Frontal cortex (tissue), 4 donors: ENCODE data around the gene ZDHHC14. TPM values are rescaled to one million over a fixed set of nuclear protein-coding genes. Genes with fewer than 3 reads are reported as not detected.
"Not testable (repeated sequence)": the region's sequence is repeated elsewhere in the genome, so short reads cannot be mapped to it uniquely, and the experiment has no call there.

Source experiments
- DNase-seq, 2 donors: peaks; one replicate each; pipeline ENCODE4 v3.0.0; 2012; ENCODE audit warnings: low spot score in 2 of 2
- FAIRE-seq: peaks from 2 replicates; lab custom pipeline; 2012; peaks lifted over from hg19 to GRCh38; lab: Jason Lieb, UNC
- total RNA-seq: library from RNA; depleted of rRNA; stranded (reverse); fragments of >200 nt; gene quantifications from one replicate; pipeline ENCODE4 v1.2.3, GENCODE V29; 2014
- donor health status: control.
- donor health status: control.
- donor health status: control.

Gene ZDHHC14
- total RNA-seq: 9.0 TPM

- DNase-seq: peak; percentile 84 to 87
- no peak for FAIRE-seq
These were observed at the start of gene ZDHHC14 for GRCh38 chr6:157380779-157381561. Gene ZDHHC14 (plus strand): TSS chr6:157381190.

GRCh38 chr6:157332813-157333212 lies 48.2 kb upstream of the ZDHHC14 start:
- DNase-seq (no peak), FAIRE-seq (no peak)

- no peak for DNase-seq
- FAIRE-seq: no peak
These were observed 47.5 kb upstream of the ZDHHC14 start for GRCh38 chr6:157333537-157333936.

GRCh38 chr6:157333956-157334355 lies 47.0 kb upstream of the ZDHHC14 start:
- FAIRE-seq (no peak), DNase-seq (no peak)

GRCh38 chr6:157335829-157336228 lies 45.2 kb upstream of the ZDHHC14 start:
- DNase-seq (no peak), FAIRE-seq (no peak)

- DNase-seq, FAIRE-seq: not testable (repeated sequence)
These were observed 43.7 kb upstream of the ZDHHC14 start for GRCh38 chr6:157337276-157337675.

GRCh38 chr6:157337751-157338150 lies 43.2 kb upstream of the ZDHHC14 start:
- DNase-seq (no peak), FAIRE-seq (no peak)

- no peak for FAIRE-seq
- no peak for DNase-seq
These were observed 41.6 kb upstream of the ZDHHC14 start for GRCh38 chr6:157339432-157339831.

GRCh38 chr6:157343732-157344131 lies 37.3 kb upstream of the ZDHHC14 start:
- no peak for FAIRE-seq
- no peak for DNase-seq

GRCh38 chr6:157346373-157346772 lies 34.6 kb upstream of the ZDHHC14 start:
- FAIRE-seq: no peak
- no peak for DNase-seq

- DNase-seq (no peak), FAIRE-seq (no peak)
These were observed 22.7 kb upstream of the ZDHHC14 start for GRCh38 chr6:157358287-157358686.

GRCh38 chr6:157361886-157362285 lies 19.1 kb upstream of the ZDHHC14 start:
- DNase-seq: no peak
- FAIRE-seq: no peak

- DNase-seq (no peak), FAIRE-seq (no peak)
These were observed 16.3 kb upstream of the ZDHHC14 start for GRCh38 chr6:157364705-157365104.

- FAIRE-seq (no peak), DNase-seq (no peak)
These were observed 14.3 kb upstream of the ZDHHC14 start for GRCh38 chr6:157366648-157367047.

- no peak for FAIRE-seq
- DNase-seq: no peak
These were observed 12.5 kb upstream of the ZDHHC14 start for GRCh38 chr6:157368359-157369049.

- FAIRE-seq (no peak), DNase-seq (no peak)
These were observed 10.2 kb upstream of the ZDHHC14 start for GRCh38 chr6:157370755-157371154.

- DNase-seq (no peak), FAIRE-seq (no peak)
These were observed 8.3 kb upstream of the ZDHHC14 start for GRCh38 chr6:157372501-157373280.

GRCh38 chr6:157374889-157375443 lies 6.0 kb upstream of the ZDHHC14 start:
- DNase-seq: no peak

GRCh38 chr6:157376241-157376640 lies 4.7 kb upstream of the ZDHHC14 start:
- FAIRE-seq (no peak), DNase-seq (no peak)

More at GRCh38 chr6:157374889-157375443, 6.0 kb upstream of the ZDHHC14 start:
- FAIRE-seq: no peak

GRCh38 chr6:157376706-157377230 lies 4.2 kb upstream of the ZDHHC14 start:
- DNase-seq (no peak), FAIRE-seq (no peak)
